Cardiac fibroblast (primary cell): ENCODE measurements around the gene ARID1B.

Source experiments
- DNase-seq, 2 donors: peaks; one replicate each; pipeline versions ENCODE4 v3.0.0 to v3.0.0-alpha.2; 2010; ENCODE audit warnings: low read depth in 2 of 2
- H3K4me3 ChIP-seq, 2 donors: replicated peaks in 1 of 2; 1 replicate in 1 of 2; 2 replicates in 1 of 2; pipeline ENCODE4 v1.5.1; 2011; ENCODE audit warnings: low read depth in 2 of 2, low read length in 2 of 2, mild to moderate bottlenecking in 2 of 2, moderate library complexity in 1 of 2
- CTCF ChIP-seq: IDR thresholded peaks from one replicate; pipeline ENCODE4 v1.5.1; 2011; ENCODE audit warnings: low read depth, mild to moderate bottlenecking, low read length, inconsistent platforms

Gene ARID1B

GRCh38 chr6:156897907-156898531, 120.8 kb downstream of the ARID1B start:
- no peak overlapping the region for H3K4me3 ChIP-seq
- no peak for DNase-seq
- TF ChIP-seq CTCF = no peak

GRCh38 chr6:156899071-156899470, 121.9 kb downstream of the ARID1B start:
- TF ChIP-seq CTCF = no peak
- H3K4me3 ChIP-seq = no peak overlapping the region
- no peak for DNase-seq

GRCh38 chr6:156899532-156900135, 122.5 kb downstream of the ARID1B start:
- no peak overlapping the region for H3K4me3 ChIP-seq
- no peak for DNase-seq
- TF ChIP-seq CTCF = no peak

DNA sequence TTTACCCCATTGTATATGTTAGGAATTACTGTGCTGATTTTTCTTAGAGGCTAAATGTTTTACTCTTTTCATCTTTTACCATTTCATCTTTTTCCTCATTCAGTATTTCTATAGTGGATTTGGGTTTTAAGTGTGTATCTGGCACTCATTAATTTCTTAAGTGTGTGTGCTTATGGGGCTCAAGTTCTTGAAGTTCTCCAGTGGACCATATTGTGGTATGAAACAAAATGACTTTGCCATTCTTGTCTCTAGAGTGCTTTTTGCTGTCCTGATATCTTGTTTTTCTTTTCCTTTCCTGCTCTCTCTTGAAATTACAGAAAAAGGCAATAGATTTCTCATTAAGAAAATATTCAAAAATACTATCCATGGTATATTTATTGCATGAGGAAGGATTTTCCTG, 123.1 kb downstream of the ARID1B start:
- no peak for DNase-seq
- no peak overlapping the region for H3K4me3 ChIP-seq
- TF ChIP-seq CTCF = no peak

- DNase-seq = no peak
- H3K4me3 ChIP-seq = no peak overlapping the region
- TF ChIP-seq CTCF = no peak
Observed at GRCh38 chr6:156901309-156902019, 124.3 kb downstream of the ARID1B start.

- no peak for DNase-seq
- H3K4me3 ChIP-seq = no peak overlapping the region
- TF ChIP-seq CTCF = no peak
Observed at GRCh38 chr6:156902782-156903181, 125.6 kb downstream of the ARID1B start.
